ENCODE measurements around the gene HTR1E.

The HTR1E gene

DNA sequence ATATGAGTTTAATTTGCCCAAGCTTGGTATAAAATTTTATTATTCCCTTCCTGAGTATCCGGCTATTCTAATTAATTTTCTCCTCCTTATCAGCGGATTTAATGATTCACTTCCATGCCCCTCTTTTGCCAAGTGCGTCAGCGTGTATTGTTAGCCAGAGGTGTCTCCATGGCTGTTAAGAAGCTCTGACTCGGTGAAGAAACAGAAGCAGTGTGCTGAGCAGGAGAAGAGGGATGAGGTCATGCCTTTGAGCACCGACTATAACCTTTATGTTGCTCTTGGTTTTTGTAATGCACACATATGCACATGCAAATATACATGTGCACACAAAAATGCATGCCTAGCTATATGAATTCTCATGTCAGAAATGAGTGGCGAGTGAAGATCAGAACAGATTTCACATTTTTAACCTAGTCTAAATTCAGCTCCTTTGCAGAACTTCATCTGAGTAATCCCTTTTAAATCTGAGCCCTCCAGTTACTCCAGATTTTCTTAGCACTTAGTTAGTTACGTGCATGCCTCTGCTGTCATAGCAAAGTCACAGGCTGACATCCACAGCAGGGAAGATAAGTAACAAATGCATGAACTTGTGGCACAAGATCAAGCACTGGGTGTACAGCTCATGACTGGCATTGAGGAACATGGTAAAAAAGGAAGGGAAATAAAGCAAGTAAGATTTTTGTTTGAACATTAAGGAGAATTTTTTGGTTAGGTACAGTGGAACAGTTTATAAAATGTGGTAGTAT is 24.3 kb downstream of the HTR1E start:
- TF ChIP-seq, protein P1, sequence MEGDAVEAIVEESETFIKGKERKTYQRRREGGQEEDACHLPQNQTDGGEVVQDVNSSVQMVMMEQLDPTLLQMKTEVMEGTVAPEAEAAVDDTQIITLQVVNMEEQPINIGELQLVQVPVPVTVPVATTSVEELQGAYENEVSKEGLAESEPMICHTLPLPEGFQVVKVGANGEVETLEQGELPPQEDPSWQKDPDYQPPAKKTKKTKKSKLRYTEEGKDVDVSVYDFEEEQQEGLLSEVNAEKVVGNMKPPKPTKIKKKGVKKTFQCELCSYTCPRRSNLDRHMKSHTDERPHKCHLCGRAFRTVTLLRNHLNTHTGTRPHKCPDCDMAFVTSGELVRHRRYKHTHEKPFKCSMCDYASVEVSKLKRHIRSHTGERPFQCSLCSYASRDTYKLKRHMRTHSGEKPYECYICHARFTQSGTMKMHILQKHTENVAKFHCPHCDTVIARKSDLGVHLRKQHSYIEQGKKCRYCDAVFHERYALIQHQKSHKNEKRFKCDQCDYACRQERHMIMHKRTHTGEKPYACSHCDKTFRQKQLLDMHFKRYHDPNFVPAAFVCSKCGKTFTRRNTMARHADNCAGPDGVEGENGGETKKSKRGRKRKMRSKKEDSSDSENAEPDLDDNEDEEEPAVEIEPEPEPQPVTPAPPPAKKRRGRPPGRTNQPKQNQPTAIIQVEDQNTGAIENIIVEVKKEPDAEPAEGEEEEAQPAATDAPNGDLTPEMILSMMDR (IDR thresholded peaks at IDR 0.05; ENCODE audit: poor library complexity, severe bottlenecking), result no peak

DNA sequence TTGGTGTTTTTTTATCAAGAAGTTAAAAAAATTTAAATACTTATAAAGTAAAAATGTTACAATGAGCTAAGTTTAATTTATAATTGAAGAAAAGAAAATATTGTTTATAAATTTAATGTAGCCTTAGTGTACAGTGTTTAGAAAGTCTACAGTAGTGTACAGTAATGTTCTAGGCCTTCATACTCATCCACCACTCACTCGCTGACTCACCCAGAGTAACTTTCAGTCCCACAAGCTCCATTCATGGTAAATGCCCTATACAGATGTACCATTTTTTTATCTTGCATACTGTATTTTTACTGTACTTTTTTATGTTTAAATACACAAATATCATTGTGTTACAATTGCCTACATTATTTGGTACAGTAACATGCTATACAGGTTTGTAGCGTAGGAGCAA is 26.0 kb downstream of the HTR1E start:
- Histone ChIP-seq H3K4me1 (ENCODE audit: insufficient read depth, poor library complexity, severe bottlenecking) (no peaks in the 10 kb centered on the region), H3K4me3 (ENCODE audit: severe bottlenecking) (no peak overlapping the region), H3K9me3 (ENCODE audit: severe bottlenecking) (no peaks in the 10 kb centered on the region), H3K36me3 (ENCODE audit: low read depth) (no peaks in the 10 kb centered on the region), H3K27me3 (ENCODE audit: insufficient read depth, poor library complexity, severe bottlenecking) (no peaks in the 10 kb centered on the region), H3K27ac (ENCODE audit: poor library complexity, severe bottlenecking) (no peak overlapping the region)
- TF ChIP-seq, protein P1 (IDR thresholded peaks at IDR 0.05; ENCODE audit: poor library complexity, severe bottlenecking), result no peak
- ATAC-seq (ENCODE audit: low read depth), result peak; percentile 64; the same call in 1 of the 3 replicates
- no peak for DNase-seq (ENCODE audit: low spot score)

More for the DNA sequence above, 24.3 kb downstream of the HTR1E start:
- H3K9me3 ChIP-seq (ENCODE audit: severe bottlenecking), result no peaks in the 10 kb centered on the region
- ATAC-seq (ENCODE audit: low read depth) (no peak), DNase-seq (ENCODE audit: low spot score) (no peak)
- H3K27ac ChIP-seq (ENCODE audit: poor library complexity, severe bottlenecking), result no peak overlapping the region
- H3K4me3 ChIP-seq (ENCODE audit: severe bottlenecking), result no peak overlapping the region
- H3K27me3 ChIP-seq (ENCODE audit: insufficient read depth, poor library complexity, severe bottlenecking), result no peaks in the 10 kb centered on the region
- H3K36me3 ChIP-seq (ENCODE audit: low read depth), result no peaks in the 10 kb centered on the region
- H3K4me1 ChIP-seq (ENCODE audit: insufficient read depth, poor library complexity, severe bottlenecking), result no peaks in the 10 kb centered on the region

DNA sequence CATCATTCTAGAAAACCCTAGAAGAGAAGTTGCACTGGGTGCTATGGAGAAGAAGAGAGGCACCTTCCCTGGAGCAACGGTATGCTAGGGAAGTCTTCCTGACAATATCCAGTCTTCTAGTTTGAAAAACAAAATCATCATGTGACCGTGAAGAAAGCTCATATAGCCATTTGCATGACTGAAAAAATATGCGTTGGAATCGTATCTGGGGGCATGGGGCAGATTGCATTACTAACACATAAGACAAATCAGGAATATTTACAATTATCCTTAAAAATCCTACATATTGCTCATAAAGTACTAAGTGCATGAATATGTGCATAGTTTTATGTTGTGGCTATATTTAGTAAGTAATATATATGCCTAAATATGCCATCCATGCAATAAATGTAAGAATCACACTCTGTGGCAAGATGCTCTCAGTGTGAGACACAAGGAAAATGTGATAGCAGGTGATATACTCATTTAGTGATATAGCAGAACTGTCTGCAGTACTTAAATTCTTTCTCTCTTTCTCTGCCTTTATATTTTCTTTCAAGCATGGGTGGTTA is 26.8 kb downstream of the HTR1E start:
- ATAC-seq (ENCODE audit: low read depth) (no peak), DNase-seq (ENCODE audit: low spot score) (no peak)
- H3K9me3 ChIP-seq (ENCODE audit: severe bottlenecking), result no peaks in the 10 kb centered on the region
- H3K27ac ChIP-seq (ENCODE audit: poor library complexity, severe bottlenecking), result no peak overlapping the region
- no peak overlapping the region for H3K4me3 ChIP-seq (ENCODE audit: severe bottlenecking)
- no peaks in the 10 kb centered on the region for H3K36me3 ChIP-seq (ENCODE audit: low read depth)
- no peaks in the 10 kb centered on the region for H3K4me1 ChIP-seq (ENCODE audit: insufficient read depth, poor library complexity, severe bottlenecking)
- no peaks in the 10 kb centered on the region for H3K27me3 ChIP-seq (ENCODE audit: insufficient read depth, poor library complexity, severe bottlenecking)
- TF ChIP-seq, protein P1 (IDR thresholded peaks at IDR 0.05; ENCODE audit: poor library complexity, severe bottlenecking), result no peak

DNA sequence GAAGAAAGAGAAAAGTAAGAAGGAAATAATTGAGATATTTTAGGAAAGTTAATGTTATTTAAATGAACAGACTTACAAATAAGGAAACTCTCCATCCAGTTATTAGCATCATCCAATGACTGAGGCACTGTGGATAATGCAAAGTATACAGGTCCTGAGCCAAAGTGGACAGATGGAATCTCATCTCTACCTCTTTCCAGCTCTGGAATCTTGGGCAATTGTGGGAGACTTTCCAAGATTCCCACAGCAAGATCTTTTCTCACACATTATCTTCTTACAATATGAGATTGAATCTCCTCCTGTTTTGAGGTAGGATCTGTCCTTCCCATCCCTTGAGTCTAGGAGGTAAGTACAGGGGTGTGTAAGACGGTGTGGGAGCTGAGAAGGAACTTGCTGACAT is 28.9 kb downstream of the HTR1E start:
- no peak for DNase-seq (ENCODE audit: low spot score)
- Histone ChIP-seq H3K4me3 (ENCODE audit: severe bottlenecking) (no peak overlapping the region), H3K4me1 (ENCODE audit: insufficient read depth, poor library complexity, severe bottlenecking) (no peaks in the 10 kb centered on the region), H3K27ac (ENCODE audit: poor library complexity, severe bottlenecking) (no peak overlapping the region), H3K36me3 (ENCODE audit: low read depth) (no peaks in the 10 kb centered on the region), H3K9me3 (ENCODE audit: severe bottlenecking) (no peaks in the 10 kb centered on the region), H3K27me3 (ENCODE audit: insufficient read depth, poor library complexity, severe bottlenecking) (no peaks in the 10 kb centered on the region)
- ATAC-seq (ENCODE audit: low read depth), result no peak
- TF ChIP-seq, protein P1 (IDR thresholded peaks at IDR 0.05; ENCODE audit: poor library complexity, severe bottlenecking), result no peak

DNA sequence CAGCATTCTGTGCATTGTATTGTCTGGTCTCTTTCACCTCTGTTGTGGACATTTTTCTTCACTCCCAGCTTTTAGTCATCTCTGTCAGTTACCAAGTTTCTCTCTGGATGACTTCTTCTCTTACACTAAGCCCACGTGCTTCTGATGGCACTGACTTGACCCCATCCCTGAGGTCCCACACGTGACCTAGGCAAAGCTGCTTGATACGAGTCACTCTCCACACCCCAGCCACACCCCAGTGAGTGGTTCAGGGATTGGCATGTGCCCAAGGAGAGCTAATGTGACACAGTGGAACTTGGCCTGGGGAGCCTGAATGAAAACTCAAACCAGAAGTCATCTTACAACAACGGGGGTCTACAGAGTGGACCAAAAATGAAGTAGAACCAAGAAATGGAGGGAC is 32.2 kb downstream of the HTR1E start:
- H3K9me3 ChIP-seq (ENCODE audit: severe bottlenecking), result no peaks in the 10 kb centered on the region
- no peaks in the 10 kb centered on the region for H3K27me3 ChIP-seq (ENCODE audit: insufficient read depth, poor library complexity, severe bottlenecking)
- ATAC-seq (ENCODE audit: low read depth) (no peak), DNase-seq (ENCODE audit: low spot score) (no peak)
- H3K36me3 ChIP-seq (ENCODE audit: low read depth), result no peaks in the 10 kb centered on the region
- H3K4me1 ChIP-seq (ENCODE audit: insufficient read depth, poor library complexity, severe bottlenecking), result no peaks in the 10 kb centered on the region
- H3K27ac ChIP-seq (ENCODE audit: poor library complexity, severe bottlenecking), result no peak overlapping the region
- no peak overlapping the region for H3K4me3 ChIP-seq (ENCODE audit: severe bottlenecking)
- TF ChIP-seq, protein P1 (IDR thresholded peaks at IDR 0.05; ENCODE audit: poor library complexity, severe bottlenecking), result no peak
